ENCODE results near the gene HTT.

Gene HTT

GRCh38 chr4:3239998-3240920 is 165.8 kb downstream of the HTT start:
- DNase-seq = no peak

- DNase-seq = no peak
Measured at GRCh38 chr4:3240936-3241522, 166.5 kb downstream of the HTT start.

GRCh38 chr4:3241898-3242524 is 167.5 kb downstream of the HTT start:
- DNase-seq = no peak

GRCh38 chr4:3243136-3243780 is 168.8 kb downstream of the HTT start:
- DNase-seq = no peak

GRCh38 chr4:3244002-3244401 is 169.5 kb downstream of the HTT start:
- DNase-seq = no peak

- DNase-seq = no peak
Measured at GRCh38 chr4:3244747-3245146, 170.3 kb downstream of the HTT start.

- DNase-seq = no peak
Measured at GRCh38 chr4:3245676-3246075, 171.2 kb downstream of the HTT start.

- DNase-seq = no peak
Measured at GRCh38 chr4:3246458-3247398, 172.2 kb downstream of the HTT start.

GRCh38 chr4:3247399-3248177 is 173.1 kb downstream of the HTT start:
- DNase-seq = no peak

GRCh38 chr4:3248178-3248480 is 173.6 kb downstream of the HTT start:
- no peak for DNase-seq

- DNase-seq = no peak
Measured at GRCh38 chr4:3248811-3249661, 174.6 kb downstream of the HTT start, which contains the start of gene MSANTD1. TSS of gene MSANTD1 (plus strand) at chr4:3249159. CDS start at chr4:3249223, 64 bp downstream.

- DNase-seq = no peak
Measured at GRCh38 chr4:3249711-3250437, 175.4 kb downstream of the HTT start.

GRCh38 chr4:3250438-3250955 is 176.0 kb downstream of the HTT start:
- no peak for DNase-seq

- no peak for DNase-seq
Measured at GRCh38 chr4:3250956-3251690, 176.6 kb downstream of the HTT start.

GRCh38 chr4:3251691-3252479 is 177.4 kb downstream of the HTT start:
- DNase-seq = no peak

GRCh38 chr4:3252480-3252828 is 178.0 kb downstream of the HTT start:
- DNase-seq = no peak

GRCh38 chr4:3252831-3253641 is 178.6 kb downstream of the HTT start:
- DNase-seq = no peak
